Measurements from ENCODE around the gene SMARCD1. TPM values are rescaled to one million over a fixed set of nuclear protein-coding genes. Genes with fewer than 3 reads are reported as not detected.
A peak's percentile ranks its signal among the peaks of the same experiment; 100 is the strongest.
"Not testable (repeated sequence)": the region's sequence is repeated elsewhere in the genome, so short reads cannot be mapped to it uniquely, and the experiment has no call there.

The SMARCD1 gene
- polyA plus RNA-seq, 1 donor: 209 TPM

DNA sequence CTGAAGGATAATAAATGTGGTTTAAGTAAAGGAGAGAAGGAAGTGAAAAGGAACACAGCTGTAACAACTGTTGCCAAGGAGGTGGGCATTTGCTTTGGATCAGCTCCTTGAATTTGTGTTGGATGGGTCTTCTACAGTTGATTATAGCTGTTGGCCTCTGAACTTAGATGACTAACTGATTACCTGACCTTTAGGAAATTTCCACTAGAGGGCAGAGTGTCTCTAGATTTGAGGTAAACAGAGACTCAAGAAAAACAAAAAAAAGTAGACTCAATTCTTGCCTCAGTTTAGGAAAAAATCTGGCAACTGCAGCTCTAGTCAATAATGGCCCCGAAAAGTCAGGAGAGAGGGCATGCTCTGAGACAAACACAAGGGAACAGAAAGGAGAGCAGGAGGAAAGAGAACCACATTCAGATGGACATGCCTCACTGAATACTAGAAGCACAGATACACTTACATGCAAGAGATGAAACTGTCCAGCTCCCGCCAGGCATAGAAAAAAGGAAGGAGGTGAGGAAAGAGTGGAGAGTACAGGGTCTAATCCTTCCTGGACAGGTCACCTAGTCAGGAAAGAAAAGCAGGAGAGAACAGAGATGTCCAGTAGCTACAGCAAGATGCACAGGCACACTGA, 47.5 kb downstream of the SMARCD1 start:
- peak; percentile 40 for DNase-seq

- no peak for DNase-seq
Observed at GRCh38 chr12:50142993-50143392, 57.9 kb downstream of the SMARCD1 start.

- no peak for DNase-seq
Observed at GRCh38 chr12:50145439-50145838, 60.3 kb downstream of the SMARCD1 start.

DNA sequence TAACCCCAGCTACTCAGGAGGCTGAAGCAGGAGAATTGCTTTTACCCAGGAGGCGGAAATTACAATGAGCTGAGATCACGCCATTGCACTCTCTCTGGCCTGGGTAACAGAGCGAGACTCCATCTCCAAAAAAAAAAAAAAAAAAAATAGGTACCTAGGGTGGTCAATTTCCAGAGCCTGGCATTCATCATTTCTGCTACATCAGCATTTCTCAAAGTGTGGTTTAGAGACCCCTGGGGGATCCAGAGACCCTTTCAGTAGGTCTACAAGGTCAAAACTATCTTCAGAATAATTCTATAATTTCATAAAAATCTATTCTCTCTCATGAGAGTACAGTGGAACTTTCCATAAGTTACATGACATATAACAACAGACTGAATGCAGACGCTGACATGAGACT, 62.1 kb downstream of the SMARCD1 start:
- DNase-seq: no peak

- DNase-seq: not testable (repeated sequence)
Observed at GRCh38 chr12:50148011-50148410, 62.9 kb downstream of the SMARCD1 start.

DNA sequence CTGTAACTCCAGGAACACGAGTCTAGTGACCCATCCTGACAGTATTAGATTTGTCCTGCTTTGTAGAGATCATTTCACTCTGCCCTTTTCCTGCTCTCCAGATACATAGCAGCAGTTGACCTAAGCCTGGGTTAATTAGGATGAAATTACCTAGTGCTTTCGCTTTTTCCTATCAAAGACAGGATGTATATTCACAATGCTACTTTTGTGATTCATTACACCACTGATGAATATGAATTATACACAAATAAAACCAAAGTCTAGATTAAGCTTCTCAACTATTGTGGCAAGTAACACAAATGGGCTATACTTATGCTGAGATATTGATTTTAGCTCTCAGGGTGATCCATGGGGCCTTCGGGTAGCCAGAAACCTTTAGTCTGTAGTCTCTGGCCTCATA, 64.2 kb downstream of the SMARCD1 start:
- DNase-seq: no peak

Other genes starting within 250 kb of the SMARCD1 start
- 7.7 TPM for gene BCDIN3D, start 242.2 kb upstream of the SMARCD1 start, polyA plus RNA-seq (ENCODE audit: insufficient read length)
- gene FAIM2, start 181.4 kb upstream of the SMARCD1 start, polyA plus RNA-seq (ENCODE audit: insufficient read length): 3.5 TPM
- gene AQP2, start 134.6 kb upstream of the SMARCD1 start, polyA plus RNA-seq (ENCODE audit: insufficient read length): 50.4 TPM
- 1.2 TPM for gene AQP5, start 123.5 kb upstream of the SMARCD1 start, polyA plus RNA-seq (ENCODE audit: insufficient read length)
- 21.1 TPM for gene AQP6, start 112.4 kb upstream of the SMARCD1 start, polyA plus RNA-seq (ENCODE audit: insufficient read length)
- gene RACGAP1, start 59.8 kb upstream of the SMARCD1 start, polyA plus RNA-seq (ENCODE audit: insufficient read length): 70.8 TPM
- 5.8 TPM for gene ASIC1, start 27.7 kb upstream of the SMARCD1 start, polyA plus RNA-seq (ENCODE audit: insufficient read length)
- 68.6 TPM for gene GPD1, start 18.7 kb downstream of the SMARCD1 start, polyA plus RNA-seq (ENCODE audit: insufficient read length)
- 44.5 TPM for gene COX14, start 26.9 kb downstream of the SMARCD1 start, polyA plus RNA-seq (ENCODE audit: insufficient read length)
- 107 TPM for gene CERS5, start 82.0 kb downstream of the SMARCD1 start, polyA plus RNA-seq (ENCODE audit: insufficient read length)
- gene LIMA1, start 198.2 kb downstream of the SMARCD1 start, polyA plus RNA-seq (ENCODE audit: insufficient read length): 93.6 TPM

All from left kidney (tissue), 2 donors.